Measurements from ENCODE around the gene ATP6V0E2.
"Not testable (repeated sequence)": the region's sequence is repeated elsewhere in the genome, so short reads cannot be mapped to it uniquely, and the experiment has no call there.

GRCh38 chr7:149830527-149830926 is 43.2 kb upstream of the ATP6V0E2 start:
- not testable (repeated sequence) for TF ChIP-seq CTCF (IDR thresholded peaks at IDR 0.05; ENCODE audit: low read length); EZH2 (optimal IDR thresholded peaks at IDR 0.05; ENCODE audit: low read depth, low read length); EZH2phosphoT487 (IDR thresholded peaks at IDR 0.05; ENCODE audit: low read length)

Measured in MM.1S (cell line).